ENCODE data around the gene UNC13C. TPM values are rescaled to one million over a fixed set of nuclear protein-coding genes. Genes with fewer than 3 reads are reported as not detected.

UNC13C gene
- total and polyA plus RNA-seq, 7 donors, result 0.51 to 14.4 (median 1.9) TPM; not detected in 1

- H3K4me3 ChIP-seq, result no peak overlapping the region
- H3K9me3 ChIP-seq, result no peaks in the 10 kb centered on the region
- no peak for DNase-seq
- no peaks in the 10 kb centered on the region for H3K27me3 ChIP-seq (ENCODE audit: insufficient read depth in 3 of 3, low read length in 2 of 3)
- intact Hi-C loops (cut with DNase I), result no loop called here
- H3K27ac ChIP-seq, result no peak overlapping the region
- WGBS, 3 donors, result 64 to 71% (median 69%) methylated on average over 3 of the region's 3 CpGs
- no peak for TF ChIP-seq CTCF (IDR thresholded peaks at IDR 0.05)
- no peaks in the 10 kb centered on the region for H3K36me3 ChIP-seq (ENCODE audit: insufficient read depth in 1 of 2, low read depth in 1 of 2)
- H3K4me1 ChIP-seq, result no peaks in the 10 kb centered on the region
- no peak for ATAC-seq
Measured at GRCh38 chr15:54599386-54599785, 621.1 kb downstream of the UNC13C start.

GRCh38 chr15:54605043-54605442 lies 626.8 kb downstream of the UNC13C start:
- no peaks in the 10 kb centered on the region for H3K27me3 ChIP-seq (ENCODE audit: insufficient read depth in 3 of 3, low read length in 2 of 3)
- DNase-seq, result no peak
- H3K36me3 ChIP-seq (ENCODE audit: insufficient read depth in 1 of 2, low read depth in 1 of 2), result no peaks in the 10 kb centered on the region
- no peaks in the 10 kb centered on the region for H3K9me3 ChIP-seq
- H3K4me3 ChIP-seq, result no peak overlapping the region
- no peaks in the 10 kb centered on the region for H3K4me1 ChIP-seq
- WGBS, 3 donors, result 35 to 45% (median 35%) methylated on average over 2 of the region's 2 CpGs
- H3K27ac ChIP-seq, result no peak overlapping the region
- TF ChIP-seq CTCF (IDR thresholded peaks at IDR 0.05), result no peak
- intact Hi-C loops (cut with DNase I), result no loop called here
- no peak for ATAC-seq

GRCh38 chr15:54605556-54605955 lies 627.3 kb downstream of the UNC13C start:
- no peaks in the 10 kb centered on the region for H3K9me3 ChIP-seq
- intact Hi-C loops (cut with DNase I), result no loop called here
- H3K4me1 ChIP-seq, result no peaks in the 10 kb centered on the region
- H3K27ac ChIP-seq, result no peak overlapping the region
- TF ChIP-seq CTCF (IDR thresholded peaks at IDR 0.05), result no peak
- ATAC-seq (no peak), DNase-seq (no peak)
- H3K27me3 ChIP-seq (ENCODE audit: insufficient read depth in 3 of 3, low read length in 2 of 3), result no peaks in the 10 kb centered on the region
- H3K4me3 ChIP-seq, result no peak overlapping the region
- H3K36me3 ChIP-seq (ENCODE audit: insufficient read depth in 1 of 2, low read depth in 1 of 2), result no peaks in the 10 kb centered on the region
- 81 to 88% (median 87%) methylated on average over 4 of the region's 4 CpGs for WGBS, 3 donors

GRCh38 chr15:54608876-54609835 lies 630.9 kb downstream of the UNC13C start:
- no peaks in the 10 kb centered on the region for H3K27me3 ChIP-seq (ENCODE audit: insufficient read depth in 3 of 3, low read length in 2 of 3)
- no peaks in the 10 kb centered on the region for H3K9me3 ChIP-seq
- no peak overlapping the region for H3K4me3 ChIP-seq
- no peak for TF ChIP-seq CTCF (IDR thresholded peaks at IDR 0.05)
- H3K36me3 ChIP-seq (ENCODE audit: insufficient read depth in 1 of 2, low read depth in 1 of 2), result no peaks in the 10 kb centered on the region
- WGBS, 3 donors, result 80 to 94% (median 82%) methylated on average over 1 of the region's 1 CpG
- no peak overlapping the region for H3K27ac ChIP-seq
- no peaks in the 10 kb centered on the region for H3K4me1 ChIP-seq
- DNase-seq, result no peak
- intact Hi-C loops (cut with DNase I), result no loop called here
- ATAC-seq, result no peak
